ENCODE results near the gene KLHL35.

KLHL35 gene

GRCh38 chr11:75389276-75389605 lies 43.8 kb downstream of the KLHL35 start:
- Histone ChIP-seq H3K27ac (ENCODE audit: low read depth, low read length) (no peak overlapping the region), H4K20me1 (ENCODE audit: low read depth, low read length) (no peaks in the 10 kb centered on the region), H3K27me3 (ENCODE audit: low read length) (no peaks in the 10 kb centered on the region), H3F3A (ENCODE audit: insufficient read depth) (no peaks in the 10 kb centered on the region), H3K79me2 (ENCODE audit: insufficient read depth, low read length) (no peaks in the 10 kb centered on the region), H3K4me3 (ENCODE audit: insufficient read depth, low read length, poor library complexity, severe bottlenecking) (no peak overlapping the region), H3K9ac (ENCODE audit: low read length) (no peak overlapping the region), H3K4me2 (ENCODE audit: low read depth, low read length, poor library complexity, severe bottlenecking) (no peak overlapping the region), H3K9me2 (replicated peaks; ENCODE audit: insufficient read depth, low read length) (no peaks in the 10 kb centered on the region), H3K9me3 (ENCODE audit: insufficient read depth, low read length) (no peaks in the 10 kb centered on the region), H2AFZ (ENCODE audit: low read depth, low read length, severe bottlenecking) (no peak overlapping the region), H3K36me3 (ENCODE audit: low read length) (no peaks in the 10 kb centered on the region)
- no peak for TF ChIP-seq EZH2phosphoT487 (conservative IDR thresholded peaks at IDR 0.05; ENCODE audit: low read length)
- no peak for TF ChIP-seq CTCF (IDR thresholded peaks at IDR 0.05; ENCODE audit: insufficient read depth, low read length, poor library complexity, severe bottlenecking)

GRCh38 chr11:75388386-75389275 lies 44.4 kb downstream of the KLHL35 start:
- H3K27me3 ChIP-seq (ENCODE audit: low read length), result no peaks in the 10 kb centered on the region
- no peak overlapping the region for H3K27ac ChIP-seq (ENCODE audit: low read depth, low read length)
- no peaks in the 10 kb centered on the region for H4K20me1 ChIP-seq (ENCODE audit: low read depth, low read length)
- H2AFZ ChIP-seq (ENCODE audit: low read depth, low read length, severe bottlenecking), result no peak overlapping the region
- TF ChIP-seq EZH2phosphoT487 (conservative IDR thresholded peaks at IDR 0.05; ENCODE audit: low read length) (no peak), CTCF (IDR thresholded peaks at IDR 0.05; ENCODE audit: insufficient read depth, low read length, poor library complexity, severe bottlenecking) (peak; percentile 74)
- H3K9me2 ChIP-seq (replicated peaks; ENCODE audit: insufficient read depth, low read length), result no peaks in the 10 kb centered on the region
- H3K4me2 ChIP-seq (ENCODE audit: low read depth, low read length, poor library complexity, severe bottlenecking), result no peak overlapping the region
- no peaks in the 10 kb centered on the region for H3K9me3 ChIP-seq (ENCODE audit: insufficient read depth, low read length)
- no peaks in the 10 kb centered on the region for H3K79me2 ChIP-seq (ENCODE audit: insufficient read depth, low read length)
- no peak overlapping the region for H3K4me3 ChIP-seq (ENCODE audit: insufficient read depth, low read length, poor library complexity, severe bottlenecking)
- no peak overlapping the region for H3K9ac ChIP-seq (ENCODE audit: low read length)
- no peaks in the 10 kb centered on the region for H3F3A ChIP-seq (ENCODE audit: insufficient read depth)
- no peaks in the 10 kb centered on the region for H3K36me3 ChIP-seq (ENCODE audit: low read length)

GRCh38 chr11:75387736-75388294 lies 45.2 kb downstream of the KLHL35 start:
- H3K27me3 ChIP-seq (ENCODE audit: low read length), result no peaks in the 10 kb centered on the region
- no peaks in the 10 kb centered on the region for H3K79me2 ChIP-seq (ENCODE audit: insufficient read depth, low read length)

More at GRCh38 chr11:75387736-75388294, 45.2 kb downstream of the KLHL35 start:
- TF ChIP-seq CTCF (IDR thresholded peaks at IDR 0.05; ENCODE audit: insufficient read depth, low read length, poor library complexity, severe bottlenecking) (no peak), EZH2phosphoT487 (conservative IDR thresholded peaks at IDR 0.05; ENCODE audit: low read length) (no peak)
- Histone ChIP-seq H3K36me3 (ENCODE audit: low read length) (no peaks in the 10 kb centered on the region), H3K4me2 (ENCODE audit: low read depth, low read length, poor library complexity, severe bottlenecking) (no peak overlapping the region), H3F3A (ENCODE audit: insufficient read depth) (no peaks in the 10 kb centered on the region), H2AFZ (ENCODE audit: low read depth, low read length, severe bottlenecking) (no peak overlapping the region), H3K9me2 (replicated peaks; ENCODE audit: insufficient read depth, low read length) (no peaks in the 10 kb centered on the region), H3K9ac (ENCODE audit: low read length) (no peak overlapping the region), H3K27ac (ENCODE audit: low read depth, low read length) (no peak overlapping the region), H3K4me3 (ENCODE audit: insufficient read depth, low read length, poor library complexity, severe bottlenecking) (no peak overlapping the region), H3K9me3 (ENCODE audit: insufficient read depth, low read length) (no peaks in the 10 kb centered on the region), H4K20me1 (ENCODE audit: low read depth, low read length) (no peaks in the 10 kb centered on the region)

All from SU-DHL-6 (cell line).